ENCODE results near the gene GNA15. TPM values are rescaled to one million over a fixed set of nuclear protein-coding genes. Genes with fewer than 3 reads are reported as not detected.
"Not testable (repeated sequence)": the region's sequence is repeated elsewhere in the genome, so short reads cannot be mapped to it uniquely, and the experiment has no call there.

Gene GNA15, protein sequence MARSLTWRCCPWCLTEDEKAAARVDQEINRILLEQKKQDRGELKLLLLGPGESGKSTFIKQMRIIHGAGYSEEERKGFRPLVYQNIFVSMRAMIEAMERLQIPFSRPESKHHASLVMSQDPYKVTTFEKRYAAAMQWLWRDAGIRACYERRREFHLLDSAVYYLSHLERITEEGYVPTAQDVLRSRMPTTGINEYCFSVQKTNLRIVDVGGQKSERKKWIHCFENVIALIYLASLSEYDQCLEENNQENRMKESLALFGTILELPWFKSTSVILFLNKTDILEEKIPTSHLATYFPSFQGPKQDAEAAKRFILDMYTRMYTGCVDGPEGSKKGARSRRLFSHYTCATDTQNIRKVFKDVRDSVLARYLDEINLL
- polyA plus RNA-seq (ENCODE audit: insufficient read length in 3 of 3): under 1 TPM; 0.78 to 1.00 (median 0.85) TPM

GRCh38 chr19:3135961-3136683 is at the start of gene GNA15:
TSS of gene GNA15 (plus strand) at chr19:3136033. CDS start at chr19:3136451, 418 bp downstream.
- DNase-seq (ENCODE audit: low read depth in 3 of 3, low spot score in 2 of 3): no peak

- no peak for DNase-seq (ENCODE audit: low read depth in 3 of 3, low spot score in 2 of 3)
These were observed 48.1 kb upstream of the GNA15 start for GRCh38 chr19:3087769-3088168.

DNA sequence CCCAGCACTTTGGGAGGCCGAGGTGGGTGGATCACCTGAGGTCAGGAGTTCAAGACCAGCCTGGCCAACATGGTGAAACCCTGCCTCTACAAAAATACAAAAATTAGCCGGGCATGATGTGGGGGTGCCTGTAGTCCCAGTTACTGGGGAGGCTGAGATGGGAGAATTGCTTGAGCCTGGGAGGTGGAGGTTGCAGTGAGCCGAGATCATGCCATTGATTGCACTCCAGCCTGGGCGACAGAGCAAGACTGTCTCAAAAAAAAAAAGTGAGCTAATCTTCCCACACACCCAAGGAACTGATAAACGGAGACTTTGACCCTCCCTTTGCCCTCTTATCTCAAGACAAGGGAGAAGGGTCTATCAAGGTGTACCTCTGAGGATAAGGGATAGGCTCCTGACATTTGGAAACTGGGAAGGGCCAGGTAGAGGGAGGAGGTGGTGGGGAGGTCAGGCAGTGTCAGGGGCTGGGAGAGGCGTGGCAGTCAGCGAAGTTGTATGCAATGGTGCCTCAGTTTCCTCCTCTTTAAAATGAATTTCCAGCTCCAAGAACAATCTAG is 46.5 kb upstream of the GNA15 start:
- DNase-seq (ENCODE audit: low read depth in 3 of 3, low spot score in 2 of 3): not testable (repeated sequence)

DNA sequence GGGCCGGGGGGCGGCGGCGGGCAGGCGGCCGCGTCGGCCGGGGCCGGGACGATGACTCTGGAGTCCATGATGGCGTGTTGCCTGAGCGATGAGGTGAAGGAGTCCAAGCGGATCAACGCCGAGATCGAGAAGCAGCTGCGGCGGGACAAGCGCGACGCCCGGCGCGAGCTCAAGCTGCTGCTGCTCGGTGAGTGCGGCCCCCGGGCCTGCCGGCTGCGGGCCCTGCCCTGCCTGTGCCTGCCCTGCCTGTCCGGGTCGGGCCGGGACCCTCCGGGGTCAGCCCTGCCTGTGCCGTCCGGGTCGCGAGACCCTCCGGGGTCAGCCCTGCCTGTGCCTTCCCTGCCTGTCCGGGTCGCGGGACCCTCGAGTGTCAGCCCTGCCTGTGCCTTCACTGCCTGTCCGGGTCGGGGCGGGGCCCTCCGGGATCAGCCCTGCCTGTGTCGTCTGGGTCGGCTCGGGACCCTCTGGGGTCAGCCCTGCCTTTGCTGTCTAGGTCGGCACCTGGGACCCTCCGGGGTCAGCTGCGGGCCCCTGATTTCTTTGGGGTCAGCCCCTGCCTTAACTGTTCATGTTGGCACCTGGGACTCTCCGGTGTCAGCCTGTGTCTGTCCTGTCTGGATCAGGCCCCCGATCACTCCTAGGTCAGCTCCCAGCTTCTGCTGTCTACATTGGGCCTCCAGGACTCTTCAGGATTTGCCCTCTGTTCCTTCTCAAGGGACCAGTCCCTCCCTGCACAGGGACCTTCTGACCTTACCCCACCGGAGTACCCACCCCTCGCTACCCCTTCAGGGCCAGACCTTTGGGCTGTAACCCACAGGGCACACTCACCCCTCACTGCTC is 41.0 kb upstream of the GNA15 start:
- no peak for DNase-seq (ENCODE audit: low read depth in 3 of 3, low spot score in 2 of 3)

GRCh38 chr19:3095441-3096191 is 40.2 kb upstream of the GNA15 start:
- no peak for DNase-seq (ENCODE audit: low read depth in 3 of 3, low spot score in 2 of 3)

GRCh38 chr19:3096267-3096901 is 39.4 kb upstream of the GNA15 start:
- no peak for DNase-seq (ENCODE audit: low read depth in 3 of 3, low spot score in 2 of 3)

GRCh38 chr19:3096902-3097326 is 38.9 kb upstream of the GNA15 start:
- no peak for DNase-seq (ENCODE audit: low read depth in 3 of 3, low spot score in 2 of 3)

- DNase-seq (ENCODE audit: low read depth in 3 of 3, low spot score in 2 of 3): no peak
These were observed 38.4 kb upstream of the GNA15 start for GRCh38 chr19:3097442-3097871.

- no peak for DNase-seq (ENCODE audit: low read depth in 3 of 3, low spot score in 2 of 3)
These were observed 37.7 kb upstream of the GNA15 start for GRCh38 chr19:3098141-3098514.

- no peak for DNase-seq (ENCODE audit: low read depth in 3 of 3, low spot score in 2 of 3)
These were observed 37.1 kb upstream of the GNA15 start for GRCh38 chr19:3098515-3099346.

DNA sequence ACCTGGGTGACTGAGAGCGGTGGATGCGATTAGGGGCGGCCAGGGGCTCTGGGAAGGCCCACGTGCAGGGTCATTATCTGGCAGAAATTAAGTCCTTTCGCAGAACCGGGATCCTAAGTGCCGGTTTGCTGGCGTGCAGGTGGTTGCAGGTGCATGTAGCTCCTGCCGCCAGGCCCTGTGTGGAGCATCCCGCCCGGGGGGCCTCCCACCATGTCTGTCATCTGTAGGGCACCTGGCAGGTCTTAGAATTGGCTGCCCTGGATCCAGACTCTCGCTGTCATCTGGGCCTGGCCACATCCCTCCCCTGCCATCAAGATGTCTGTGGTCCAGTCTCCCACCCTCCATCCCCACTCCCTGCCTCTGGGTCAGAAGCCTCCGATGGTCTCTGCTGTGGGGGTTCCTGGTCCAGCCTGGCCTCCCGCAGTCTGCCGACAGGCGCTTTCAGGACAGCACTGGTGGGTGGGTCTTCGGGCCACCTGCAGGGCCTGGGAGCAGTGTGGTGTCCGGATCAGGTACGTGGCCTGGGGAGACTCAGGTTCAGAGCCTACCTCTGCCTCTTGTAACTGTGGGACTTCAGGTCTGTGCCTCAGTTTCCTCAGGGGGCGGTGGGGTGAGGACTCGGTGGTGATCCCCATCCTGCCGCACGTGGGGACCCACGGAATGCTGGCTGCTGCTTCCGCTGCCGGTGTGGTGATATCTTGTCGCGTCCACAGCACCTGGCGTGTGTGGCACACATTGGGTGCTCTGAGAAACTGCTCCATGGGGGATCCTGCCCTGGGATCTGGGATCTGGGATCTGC is 36.3 kb upstream of the GNA15 start:
- DNase-seq (ENCODE audit: low read depth in 3 of 3, low spot score in 2 of 3): no peak

- no peak for DNase-seq (ENCODE audit: low read depth in 3 of 3, low spot score in 2 of 3)
These were observed 35.5 kb upstream of the GNA15 start for GRCh38 chr19:3100331-3100730.

GRCh38 chr19:3100747-3101730 is 34.8 kb upstream of the GNA15 start:
- no peak for DNase-seq (ENCODE audit: low read depth in 3 of 3, low spot score in 2 of 3)

- DNase-seq (ENCODE audit: low read depth in 3 of 3, low spot score in 2 of 3): no peak
These were observed 33.3 kb upstream of the GNA15 start for GRCh38 chr19:3102239-3103140.

DNA sequence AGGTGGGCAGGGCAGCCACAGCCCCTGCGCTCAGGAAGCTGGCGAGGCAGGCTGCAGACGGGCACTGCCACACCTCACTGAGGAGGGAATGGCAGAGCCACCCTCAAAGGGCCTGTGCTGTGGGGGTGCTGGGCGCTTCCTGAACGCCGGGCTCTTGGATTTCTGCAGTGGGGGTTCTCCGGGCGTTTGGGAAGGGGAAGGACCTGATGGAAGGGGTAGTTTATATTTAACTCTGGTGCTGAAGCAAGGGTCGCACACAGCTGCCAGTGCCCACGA is 31.2 kb upstream of the GNA15 start:
- DNase-seq (ENCODE audit: low read depth in 3 of 3, low spot score in 2 of 3): no peak

Data from right renal cortex interstitium (tissue), 3 donors.